IPS-18a (cell line): ENCODE results near the gene ADRA2C.

Experiments used
- H3K27ac ChIP-seq: one replicate; pipeline ENCODE4 v1.5.1; 2013; ENCODE audit warnings: low read length
- H3K27me3 ChIP-seq: one replicate; pipeline ENCODE4 v1.6.1; 2013; ENCODE audit warnings: mild to moderate bottlenecking, low read length; ENCODE audit not compliant: control insufficient read depth, insufficient read depth
- H3K36me3 ChIP-seq: one replicate; pipeline ENCODE4 v1.6.1; 2013; ENCODE audit warnings: low read depth, low read length; ENCODE audit not compliant: control insufficient read depth
- H3K4me1 ChIP-seq: one replicate; pipeline ENCODE4 v1.6.1; 2013; ENCODE audit warnings: low read depth, low read length; ENCODE audit not compliant: control insufficient read depth
- H3K4me3 ChIP-seq: one replicate; pipeline ENCODE4 v1.5.1; 2013; ENCODE audit warnings: low read length
- H3K9ac ChIP-seq: one replicate; pipeline ENCODE4 v1.6.1; 2013; ENCODE audit warnings: mild to moderate bottlenecking, low read length, moderate library complexity
- H3K9me3 ChIP-seq: one replicate; pipeline ENCODE4 v1.6.1; 2013; ENCODE audit warnings: low read depth, low read length; ENCODE audit not compliant: control insufficient read depth

Gene ADRA2C

GRCh38 chr4:3766785-3767569, 792 bp downstream of the ADRA2C start:
- peak overlapping the region; percentile 42 for H3K4me3 ChIP-seq

GRCh38 chr4:3767570-3768288, 1.5 kb downstream of the ADRA2C start:
- H3K27me3 ChIP-seq = peaks cover 48% of the 10 kb centered on the region
- no peak overlapping the region for H3K4me3 ChIP-seq
- H3K4me1 ChIP-seq = peaks cover 5% of the 10 kb centered on the region
- H3K9me3 ChIP-seq = no peaks in the 10 kb centered on the region
- no peak overlapping the region for H3K9ac ChIP-seq
- H3K27ac ChIP-seq = no peak overlapping the region
- no peaks in the 10 kb centered on the region for H3K36me3 ChIP-seq

More at GRCh38 chr4:3766785-3767569, 792 bp downstream of the ADRA2C start:
- Histone ChIP-seq H3K4me1 (peaks cover 5% of the 10 kb centered on the region), H3K27ac (no peak overlapping the region), H3K27me3 (peaks cover 48% of the 10 kb centered on the region), H3K9me3 (no peaks in the 10 kb centered on the region), H3K9ac (no peak overlapping the region), H3K36me3 (no peaks in the 10 kb centered on the region)

GRCh38 chr4:3768842-3769641, 2.9 kb downstream of the ADRA2C start:
- no peaks in the 10 kb centered on the region for H3K9me3 ChIP-seq
- H3K4me3 ChIP-seq = no peak overlapping the region
- H3K36me3 ChIP-seq = no peaks in the 10 kb centered on the region
- peaks cover 40% of the 10 kb centered on the region for H3K27me3 ChIP-seq
- H3K4me1 ChIP-seq = peaks cover 5% of the 10 kb centered on the region
- no peak overlapping the region for H3K27ac ChIP-seq
- H3K9ac ChIP-seq = no peak overlapping the region

GRCh38 chr4:3769642-3770184, 3.5 kb downstream of the ADRA2C start:
- Histone ChIP-seq H3K27ac (no peak overlapping the region), H3K27me3 (peaks cover 33% of the 10 kb centered on the region), H3K9ac (no peak overlapping the region), H3K36me3 (no peaks in the 10 kb centered on the region), H3K9me3 (no peaks in the 10 kb centered on the region), H3K4me1 (peaks cover 5% of the 10 kb centered on the region), H3K4me3 (no peak overlapping the region)

- Histone ChIP-seq H3K4me1 (no peaks in the 10 kb centered on the region), H3K9ac (no peak overlapping the region), H3K36me3 (no peaks in the 10 kb centered on the region), H3K4me3 (no peak overlapping the region), H3K27ac (no peak overlapping the region), H3K27me3 (peaks cover 27% of the 10 kb centered on the region), H3K9me3 (no peaks in the 10 kb centered on the region)
These were observed 4.4 kb downstream of the ADRA2C start for GRCh38 chr4:3770323-3771163.

- H3K9me3 ChIP-seq = no peaks in the 10 kb centered on the region
- no peak overlapping the region for H3K9ac ChIP-seq
- no peak overlapping the region for H3K4me3 ChIP-seq
- H3K4me1 ChIP-seq = no peaks in the 10 kb centered on the region
- no peak overlapping the region for H3K27ac ChIP-seq
- H3K27me3 ChIP-seq = peaks cover 27% of the 10 kb centered on the region
- H3K36me3 ChIP-seq = no peaks in the 10 kb centered on the region
These were observed 5.1 kb downstream of the ADRA2C start for GRCh38 chr4:3771164-3771809.

GRCh38 chr4:3771939-3772495, 5.8 kb downstream of the ADRA2C start:
- H3K36me3 ChIP-seq = no peaks in the 10 kb centered on the region
- H3K9ac ChIP-seq = no peak overlapping the region
- H3K9me3 ChIP-seq = no peaks in the 10 kb centered on the region
- H3K27me3 ChIP-seq = peaks cover 20% of the 10 kb centered on the region
- H3K4me1 ChIP-seq = no peaks in the 10 kb centered on the region
- H3K4me3 ChIP-seq = no peak overlapping the region
- no peak overlapping the region for H3K27ac ChIP-seq

GRCh38 chr4:3772632-3773031, 6.4 kb downstream of the ADRA2C start:
- Histone ChIP-seq H3K27me3 (peaks cover 16% of the 10 kb centered on the region), H3K4me1 (no peaks in the 10 kb centered on the region)

GRCh38 chr4:3773552-3774001, 7.4 kb downstream of the ADRA2C start:
- Histone ChIP-seq H3K4me3 (no peak overlapping the region), H3K9ac (no peak overlapping the region), H3K27ac (no peak overlapping the region), H3K27me3 (peaks cover 7% of the 10 kb centered on the region), H3K4me1 (no peaks in the 10 kb centered on the region), H3K9me3 (no peaks in the 10 kb centered on the region), H3K36me3 (no peaks in the 10 kb centered on the region)

More at GRCh38 chr4:3772632-3773031, 6.4 kb downstream of the ADRA2C start:
- H3K9me3 ChIP-seq = no peaks in the 10 kb centered on the region
- no peaks in the 10 kb centered on the region for H3K36me3 ChIP-seq
- H3K9ac ChIP-seq = no peak overlapping the region
- no peak overlapping the region for H3K27ac ChIP-seq
- no peak overlapping the region for H3K4me3 ChIP-seq

GRCh38 chr4:3774253-3774883, 8.2 kb downstream of the ADRA2C start:
- Histone ChIP-seq H3K27me3 (no peaks in the 10 kb centered on the region), H3K4me1 (no peaks in the 10 kb centered on the region), H3K36me3 (no peaks in the 10 kb centered on the region), H3K27ac (no peak overlapping the region), H3K9ac (no peak overlapping the region), H3K4me3 (no peak overlapping the region), H3K9me3 (no peaks in the 10 kb centered on the region)
